ENCODE measurements around the gene UNC45B. TPM values are rescaled to one million over a fixed set of nuclear protein-coding genes. Genes with fewer than 3 reads are reported as not detected.

The UNC45B gene
- total RNA-seq, 1 experiment from 2014 or later, result not detected

- no peak for DNase-seq (ENCODE audit: unreplicated experiment)
- Mint-ChIP-seq H3K9me3 (ENCODE audit: unreplicated experiment) (no peaks in the 10 kb centered on the region), H3K4me1 (ENCODE audit: insufficient read depth, unreplicated experiment) (peaks cover 5% of the 10 kb centered on the region), H3K4me3 (ENCODE audit: unreplicated experiment) (no peak overlapping the region), H3K36me3 (ENCODE audit: insufficient read depth, unreplicated experiment) (no peaks in the 10 kb centered on the region), H3K27ac (ENCODE audit: low read depth, unreplicated experiment) (no peak overlapping the region), H3K27me3 (ENCODE audit: insufficient read depth, unreplicated experiment) (no peaks in the 10 kb centered on the region)
- no peak for TF ChIP-seq CTCF (IDR thresholded peaks at IDR 0.05; ENCODE audit: unreplicated experiment)
- CTCF ChIA-PET, result interaction anchor here (0.5 to 2.0 kb wide), 4 partner anchors 23 to 367 kb away, joined by 3 to 7 read pairs (median 4); no protein-coding TSS in a partner anchor
- POLR2A ChIA-PET, result interaction anchor here (1.1 kb wide), 1 partner anchor 205 kb away, joined by 3 read pairs; the partner anchor contains the start of genes CCT6B and ZNF830
- no TSS peak for BruUV-seq (replicated peaks)
- intact Hi-C loops (cut with micrococcal nuclease), result no loop called here
These were observed 18.9 kb downstream of the UNC45B start for GRCh38 chr17:35166526-35166925.

- Mint-ChIP-seq H3K27me3 (ENCODE audit: insufficient read depth, unreplicated experiment) (no peaks in the 10 kb centered on the region), H3K36me3 (ENCODE audit: insufficient read depth, unreplicated experiment) (no peaks in the 10 kb centered on the region), H3K4me3 (ENCODE audit: unreplicated experiment) (no peak overlapping the region), H3K9me3 (ENCODE audit: unreplicated experiment) (no peaks in the 10 kb centered on the region), H3K4me1 (ENCODE audit: insufficient read depth, unreplicated experiment) (peaks cover 5% of the 10 kb centered on the region), H3K27ac (ENCODE audit: low read depth, unreplicated experiment) (no peak overlapping the region)
- BruUV-seq (replicated peaks), result no TSS peak
- intact Hi-C loops (cut with micrococcal nuclease), result no loop called here
- ChIA-PET POLR2A (interaction anchor here (1.0 kb wide), 1 partner anchor 13 kb away, joined by 3 read pairs; no protein-coding TSS in a partner anchor), CTCF (interaction anchor here (0.7 to 4.7 kb wide), 3 partner anchors 9 to 367 kb away, joined by 3 to 33 read pairs (median 4); no protein-coding TSS in a partner anchor)
- TF ChIP-seq CTCF (IDR thresholded peaks at IDR 0.05; ENCODE audit: unreplicated experiment), result no peak
- no peak for DNase-seq (ENCODE audit: unreplicated experiment)
These were observed 19.4 kb downstream of the UNC45B start for GRCh38 chr17:35167046-35167445.

- Mint-ChIP-seq H3K27me3 (ENCODE audit: insufficient read depth, unreplicated experiment) (no peaks in the 10 kb centered on the region), H3K9me3 (ENCODE audit: unreplicated experiment) (no peaks in the 10 kb centered on the region), H3K4me1 (ENCODE audit: insufficient read depth, unreplicated experiment) (peaks cover 5% of the 10 kb centered on the region), H3K4me3 (ENCODE audit: unreplicated experiment) (no peak overlapping the region), H3K36me3 (ENCODE audit: insufficient read depth, unreplicated experiment) (no peaks in the 10 kb centered on the region), H3K27ac (ENCODE audit: low read depth, unreplicated experiment) (no peak overlapping the region)
- CTCF ChIA-PET, result interaction anchor here (0.6 to 4.7 kb wide), 6 partner anchors 9 to 444 kb away, joined by 3 to 33 read pairs (median 3); no protein-coding TSS in a partner anchor
- intact Hi-C loops (cut with micrococcal nuclease), result no loop called here
- no peak for TF ChIP-seq CTCF (IDR thresholded peaks at IDR 0.05; ENCODE audit: unreplicated experiment)
- DNase-seq (ENCODE audit: unreplicated experiment), result peak; percentile 7
- BruUV-seq (replicated peaks), result no TSS peak
- POLR2A ChIA-PET, result interaction anchor here (0.6 to 1.0 kb wide), 2 partner anchors 14 to 313 kb away, joined by 3 read pairs; no protein-coding TSS in a partner anchor
These were observed 20.0 kb downstream of the UNC45B start for GRCh38 chr17:35167666-35168065.

GRCh38 chr17:35169835-35170363 is 22.3 kb downstream of the UNC45B start:
- no TSS peak for BruUV-seq (replicated peaks)
- no peak overlapping the region for H3K27ac Mint-ChIP-seq (ENCODE audit: low read depth, unreplicated experiment)
- no peak overlapping the region for H3K4me3 Mint-ChIP-seq (ENCODE audit: unreplicated experiment)
- ChIA-PET CTCF (interaction anchor here (0.9 to 4.7 kb wide), 7 partner anchors 70 to 377 kb away, joined by 3 to 33 read pairs (median 4); partner anchors contain the start of gene SLFN12L), POLR2A (interaction anchor here (1.5 kb wide), 1 partner anchor 73 kb away, joined by 3 read pairs; the partner anchor contains the start of gene SLFN5)
- no peak for TF ChIP-seq CTCF (IDR thresholded peaks at IDR 0.05; ENCODE audit: unreplicated experiment)
- no peaks in the 10 kb centered on the region for H3K36me3 Mint-ChIP-seq (ENCODE audit: insufficient read depth, unreplicated experiment)
- no peaks in the 10 kb centered on the region for H3K9me3 Mint-ChIP-seq (ENCODE audit: unreplicated experiment)
- intact Hi-C loops (cut with micrococcal nuclease), result no loop called here
- H3K4me1 Mint-ChIP-seq (ENCODE audit: insufficient read depth, unreplicated experiment), result peaks cover 5% of the 10 kb centered on the region
- no peak for DNase-seq (ENCODE audit: unreplicated experiment)
- peaks cover 9% of the 10 kb centered on the region for H3K27me3 Mint-ChIP-seq (ENCODE audit: insufficient read depth, unreplicated experiment)
